Esophagus squamous epithelium (tissue), 4 donors: ENCODE measurements around the gene SF3B5.

Source experiments
- POLR2A ChIP-seq, 4 donors: fragments of 450-650 bp; IDR thresholded peaks; one replicate each; pipeline ENCODE4 v1.6.1; 2017; ENCODE audit warnings: antibody characterized with exemption in 4 of 4, mild to moderate bottlenecking in 4 of 4, moderate library complexity in 3 of 4
- TF ChIP-seq, protein P1 (sequence below), 6 experiments: fragments of 450-650 bp in 4 of 6; fragments of 200-600 bp in 2 of 6; sonication (generic) in 2 of 6; IDR thresholded peaks; one replicate each; pipeline ENCODE4 v1.5.1; 2016 to 2019; ENCODE audit warnings: antibody characterized with exemption in 6 of 6, mild to moderate bottlenecking in 4 of 6, moderate library complexity in 4 of 6

GRCh38 chr6:144086959-144087358, 8.4 kb downstream of the SF3B5 start:
- TF ChIP-seq, protein P1, sequence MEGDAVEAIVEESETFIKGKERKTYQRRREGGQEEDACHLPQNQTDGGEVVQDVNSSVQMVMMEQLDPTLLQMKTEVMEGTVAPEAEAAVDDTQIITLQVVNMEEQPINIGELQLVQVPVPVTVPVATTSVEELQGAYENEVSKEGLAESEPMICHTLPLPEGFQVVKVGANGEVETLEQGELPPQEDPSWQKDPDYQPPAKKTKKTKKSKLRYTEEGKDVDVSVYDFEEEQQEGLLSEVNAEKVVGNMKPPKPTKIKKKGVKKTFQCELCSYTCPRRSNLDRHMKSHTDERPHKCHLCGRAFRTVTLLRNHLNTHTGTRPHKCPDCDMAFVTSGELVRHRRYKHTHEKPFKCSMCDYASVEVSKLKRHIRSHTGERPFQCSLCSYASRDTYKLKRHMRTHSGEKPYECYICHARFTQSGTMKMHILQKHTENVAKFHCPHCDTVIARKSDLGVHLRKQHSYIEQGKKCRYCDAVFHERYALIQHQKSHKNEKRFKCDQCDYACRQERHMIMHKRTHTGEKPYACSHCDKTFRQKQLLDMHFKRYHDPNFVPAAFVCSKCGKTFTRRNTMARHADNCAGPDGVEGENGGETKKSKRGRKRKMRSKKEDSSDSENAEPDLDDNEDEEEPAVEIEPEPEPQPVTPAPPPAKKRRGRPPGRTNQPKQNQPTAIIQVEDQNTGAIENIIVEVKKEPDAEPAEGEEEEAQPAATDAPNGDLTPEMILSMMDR (IDR thresholded peaks at IDR 0.05), result no peak
- TF ChIP-seq POLR2A (IDR thresholded peaks at IDR 0.05), result no peak
